HT1080 (cell line): ENCODE measurements around the gene SIPA1L2. TPM values are rescaled to one million over a fixed set of nuclear protein-coding genes. Genes with fewer than 3 reads are reported as not detected.

Experiments
- DNase-seq: peaks from one replicate; pipeline ENCODE4 v3.0.0-alpha.2; 2015; ENCODE audit warnings: low read depth
- total RNA-seq: library from RNA; depleted of rRNA; stranded (reverse); fragments of >200 nt; shearing (Covaris generic); gene quantifications from 2 replicates; pipeline ENCODE4 v1.2.3, GENCODE V29; 2014; rRNA removed

The SIPA1L2 gene
- total RNA-seq, 1 experiment from 2014 or later, result 1.8 TPM

GRCh38 chr1:232590744-232591082, 39.2 kb downstream of the SIPA1L2 start:
- DNase-seq, result no peak

- no peak for DNase-seq
Observed at GRCh38 chr1:232589812-232590743, 39.9 kb downstream of the SIPA1L2 start.

- no peak for DNase-seq
Observed at GRCh38 chr1:232589111-232589811, 40.7 kb downstream of the SIPA1L2 start.

- no peak for DNase-seq
Observed at GRCh38 chr1:232587141-232588008, 42.6 kb downstream of the SIPA1L2 start.

GRCh38 chr1:232586679-232587078, 43.3 kb downstream of the SIPA1L2 start:
- DNase-seq, result no peak

- DNase-seq, result no peak
Observed at GRCh38 chr1:232585486-232585885, 44.4 kb downstream of the SIPA1L2 start.

- DNase-seq, result no peak
Observed at GRCh38 chr1:232581932-232582331, 48.0 kb downstream of the SIPA1L2 start.

Other genes with a start within 250 kb of the SIPA1L2 start
- gene MAP10, start 175.3 kb upstream of the SIPA1L2 start, total RNA-seq, result not detected in 2 replicates